Neural progenitor cell (in vitro differentiated cells): Measurements from ENCODE around the gene ACVR1. TPM values are rescaled to one million over a fixed set of nuclear protein-coding genes. Genes with fewer than 3 reads are reported as not detected.

ENCODE experiments used
- DNase-seq: peaks from one replicate; pipeline ENCODE4 v3.0.0-alpha.2; 2016; ENCODE audit warnings: low spot score
- H2AFZ ChIP-seq: fragments of 200-600 bp; sonication (generic); replicated peaks from 2 replicates; pipeline ENCODE4 v1.6.1; 2016; ENCODE audit warnings: antibody characterized with exemption
- H3F3A ChIP-seq: fragments of 200-600 bp; sonication (generic); 2 replicates; pipeline ENCODE4 v1.6.1; 2016; ENCODE audit warnings: antibody characterized with exemption, low read depth
- H3K27ac ChIP-seq: fragments of 200-600 bp; sonication (generic); 2 replicates; pipeline ENCODE4 v1.5.1; 2016; ENCODE audit warnings: mild to moderate bottlenecking
- H3K27me3 ChIP-seq: fragments of 200-600 bp; sonication (generic); 2 replicates; pipeline ENCODE4 v1.6.1; 2016; ENCODE audit warnings: mild to moderate bottlenecking, moderate library complexity
- H3K36me3 ChIP-seq: fragments of 200-600 bp; sonication (generic); 2 replicates; pipeline ENCODE4 v1.5.1; 2016
- H3K4me1 ChIP-seq: fragments of 200-600 bp; sonication (generic); 2 replicates; pipeline ENCODE4 v1.6.1; 2016; ENCODE audit warnings: mixed run types
- H3K4me2 ChIP-seq: fragments of 200-600 bp; sonication (generic); 2 replicates; pipeline ENCODE4 v1.6.1; 2016
- H3K4me3 ChIP-seq: fragments of 200-600 bp; sonication (generic); 2 replicates; pipeline ENCODE4 v1.5.1; 2016
- H3K79me2 ChIP-seq: fragments of 200-600 bp; sonication (generic); 2 replicates; pipeline ENCODE4 v1.6.1; 2016; ENCODE audit warnings: low read depth
- H3K9ac ChIP-seq: fragments of 200-600 bp; sonication (generic); 2 replicates; pipeline ENCODE4 v1.6.1; 2016
- H3K9me3 ChIP-seq: fragments of 200-600 bp; sonication (generic); 2 replicates; pipeline ENCODE4 v1.5.1; 2016; ENCODE audit warnings: low read depth
- H4K20me1 ChIP-seq: fragments of 200-600 bp; sonication (generic); 2 replicates; pipeline ENCODE4 v1.6.1; 2016; ENCODE audit warnings: low read depth
- H3K27ac Mint-ChIP-seq: 3 replicates; pipeline ENCODE4 v1.8.0; 2021; ENCODE audit warnings: mixed read lengths
- H3K27me3 Mint-ChIP-seq: 2 replicates; pipeline ENCODE4 v1.8.0; 2022; ENCODE audit warnings: low read depth, mild to moderate bottlenecking, inconsistent platforms, moderate library complexity, mixed read lengths; ENCODE audit not compliant: insufficient read depth
- H3K36me3 Mint-ChIP-seq: 3 replicates; pipeline ENCODE4 v1.8.0; 2021; ENCODE audit warnings: mixed read lengths
- H3K4me1 Mint-ChIP-seq: 3 replicates; pipeline ENCODE4 v1.8.0; 2021; ENCODE audit warnings: mixed read lengths
- H3K4me3 Mint-ChIP-seq: 3 replicates; pipeline ENCODE4 v1.8.0; 2021; ENCODE audit warnings: mild to moderate bottlenecking, moderate library complexity, mixed read lengths
- H3K9me3 Mint-ChIP-seq: 3 replicates; pipeline ENCODE4 v1.8.0; 2020; ENCODE audit warnings: mixed read lengths
- CTCF ChIP-seq: fragments of 200-600 bp; sonication (generic); IDR thresholded peaks from 2 replicates; pipeline ENCODE4 v1.5.1; 2017; ENCODE audit warnings: antibody characterized with exemption, mild to moderate bottlenecking
- EZH2 ChIP-seq: fragments of 200-600 bp; sonication (generic); IDR thresholded peaks from 2 replicates; pipeline ENCODE4 v1.6.1; 2017; ENCODE audit warnings: antibody characterized with exemption, mild to moderate bottlenecking, moderate library complexity
- EZH2phosphoT487 ChIP-seq: fragments of 200-600 bp; sonication (generic); IDR thresholded peaks from 2 replicates; pipeline ENCODE4 v1.6.1; 2017; ENCODE audit warnings: antibody characterized with exemption
- total RNA-seq: library from RNA; depleted of rRNA; stranded (reverse); fragments of >200 nt; gene quantifications from 2 replicates; pipeline ENCODE4 v1.2.3, GENCODE V29; 2015; ENCODE audit warnings: low replicate concordance

ACVR1 gene
- total RNA-seq, 1 donor from 2014 or later: 14.0 TPM

GRCh38 chr2:157877761-157878400 lies 1.8 kb upstream of the ACVR1 start:
- Histone ChIP-seq H3K9me3 (no peaks in the 10 kb centered on the region), H3K9ac (no peak overlapping the region), H3K4me1 (peaks cover 8% of the 10 kb centered on the region), H3F3A (peaks cover 11% of the 10 kb centered on the region), H3K79me2 (peaks cover 27% of the 10 kb centered on the region), H3K4me3 (no peak overlapping the region), H2AFZ (no peak overlapping the region), H4K20me1 (peaks cover 22% of the 10 kb centered on the region), H3K27ac (no peak overlapping the region), H3K4me2 (no peak overlapping the region), H3K36me3 (no peaks in the 10 kb centered on the region), H3K27me3 (peaks cover 14% of the 10 kb centered on the region)
- Mint-ChIP-seq H3K36me3 (no peaks in the 10 kb centered on the region), H3K4me3 (peak overlapping the region; percentile 84), H3K27ac (no peak overlapping the region), H3K9me3 (no peaks in the 10 kb centered on the region), H3K4me1 (peaks cover 21% of the 10 kb centered on the region), H3K27me3 (peaks cover 7% of the 10 kb centered on the region)
- DNase-seq: no peak
- TF ChIP-seq CTCF: no peak

DNA sequence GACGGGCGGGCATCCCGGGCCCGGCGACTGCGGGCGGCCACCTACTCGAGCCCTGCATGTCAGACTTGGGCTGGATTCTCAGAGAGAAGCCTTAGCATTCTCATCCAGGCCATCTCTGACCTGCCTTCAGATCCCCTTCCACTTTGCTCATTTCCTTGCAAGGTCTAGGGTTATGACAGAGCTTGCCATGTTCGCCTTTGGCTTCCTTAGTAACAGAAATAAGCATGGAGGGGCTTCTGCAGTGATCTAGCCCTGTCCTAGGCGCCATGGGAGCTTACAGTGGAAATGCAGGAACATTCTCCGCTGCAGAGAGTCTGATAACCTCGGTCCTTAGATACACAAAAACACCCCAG lies 632 bp upstream of the ACVR1 start:
- no peaks in the 10 kb centered on the region for H3K36me3 ChIP-seq
- peak overlapping the region; percentile 77 for H3K4me2 ChIP-seq
- no peaks in the 10 kb centered on the region for H3K9me3 Mint-ChIP-seq
- no peak overlapping the region for H3K27ac ChIP-seq
- TF ChIP-seq EZH2 (no peak), CTCF (no peak), EZH2phosphoT487 (no peak)
- peak overlapping the region; percentile 52 for H3K9ac ChIP-seq
- H3K27ac Mint-ChIP-seq: peak overlapping the region; percentile 47
- DNase-seq: no peak
- H4K20me1 ChIP-seq: peaks cover 31% of the 10 kb centered on the region
- peaks cover 7% of the 10 kb centered on the region for H3K27me3 Mint-ChIP-seq
- H3K4me3 ChIP-seq: peak overlapping the region; percentile 93
- peak overlapping the region; percentile 95 for H2AFZ ChIP-seq
- peaks cover 38% of the 10 kb centered on the region for H3K79me2 ChIP-seq
- peaks cover 21% of the 10 kb centered on the region for H3K4me1 Mint-ChIP-seq
- no peaks in the 10 kb centered on the region for H3K9me3 ChIP-seq
- peaks cover 8% of the 10 kb centered on the region for H3K4me1 ChIP-seq
- H3F3A ChIP-seq: peaks cover 11% of the 10 kb centered on the region
- H3K27me3 ChIP-seq: peaks cover 14% of the 10 kb centered on the region
- no peaks in the 10 kb centered on the region for H3K36me3 Mint-ChIP-seq
- peak overlapping the region; percentile 84 for H3K4me3 Mint-ChIP-seq

- no peaks in the 10 kb centered on the region for H3K36me3 ChIP-seq
- peaks cover 7% of the 10 kb centered on the region for H3K27me3 Mint-ChIP-seq
- no peaks in the 10 kb centered on the region for H3K9me3 ChIP-seq
- H3K4me1 Mint-ChIP-seq: peaks cover 21% of the 10 kb centered on the region
- peak overlapping the region; percentile 90 for H3K27ac ChIP-seq
- peak overlapping the region; percentile 46 for H3K9ac ChIP-seq
- peaks cover 49% of the 10 kb centered on the region for H3K79me2 ChIP-seq
- peak overlapping the region; percentile 93 for H3K4me3 ChIP-seq
- TF ChIP-seq EZH2phosphoT487: no peak
- TF ChIP-seq EZH2: no peak
- no peak for TF ChIP-seq CTCF
- peaks cover 11% of the 10 kb centered on the region for H3F3A ChIP-seq
- H3K4me1 ChIP-seq: peaks cover 8% of the 10 kb centered on the region
- peak overlapping the region; percentile 38 for H2AFZ ChIP-seq
- peaks cover 41% of the 10 kb centered on the region for H4K20me1 ChIP-seq
- H3K27ac Mint-ChIP-seq: peak overlapping the region; percentile 89
- H3K9me3 Mint-ChIP-seq: no peaks in the 10 kb centered on the region
- peaks cover 14% of the 10 kb centered on the region for H3K27me3 ChIP-seq
- no peaks in the 10 kb centered on the region for H3K36me3 Mint-ChIP-seq
- H3K4me2 ChIP-seq: peak overlapping the region; percentile 87
- DNase-seq: peak; percentile 83
- H3K4me3 Mint-ChIP-seq: peak overlapping the region; percentile 99
These were observed 477 bp downstream of the ACVR1 start for GRCh38 chr2:157875641-157876065.
